Neural progenitor cell (in vitro differentiated cells): ENCODE measurements around the gene LLCFC1. TPM values are rescaled to one million over a fixed set of nuclear protein-coding genes. Genes with fewer than 3 reads are reported as not detected.
A peak's percentile ranks its signal among the peaks of the same experiment; 100 is the strongest.

Experiments
- DNase-seq: peaks from one replicate; pipeline ENCODE4 v3.0.0-alpha.2; 2016; ENCODE audit warnings: low spot score
- H2AFZ ChIP-seq: fragments of 200-600 bp; sonication (generic); replicated peaks from 2 replicates; pipeline ENCODE4 v1.6.1; 2016; ENCODE audit warnings: antibody characterized with exemption
- H3F3A ChIP-seq: fragments of 200-600 bp; sonication (generic); 2 replicates; pipeline ENCODE4 v1.6.1; 2016; ENCODE audit warnings: antibody characterized with exemption, low read depth
- H3K27ac ChIP-seq: fragments of 200-600 bp; sonication (generic); 2 replicates; pipeline ENCODE4 v1.5.1; 2016; ENCODE audit warnings: mild to moderate bottlenecking
- H3K27me3 ChIP-seq: fragments of 200-600 bp; sonication (generic); 2 replicates; pipeline ENCODE4 v1.6.1; 2016; ENCODE audit warnings: mild to moderate bottlenecking, moderate library complexity
- H3K36me3 ChIP-seq: fragments of 200-600 bp; sonication (generic); 2 replicates; pipeline ENCODE4 v1.5.1; 2016
- H3K4me1 ChIP-seq: fragments of 200-600 bp; sonication (generic); 2 replicates; pipeline ENCODE4 v1.6.1; 2016; ENCODE audit warnings: mixed run types
- H3K4me2 ChIP-seq: fragments of 200-600 bp; sonication (generic); 2 replicates; pipeline ENCODE4 v1.6.1; 2016
- H3K4me3 ChIP-seq: fragments of 200-600 bp; sonication (generic); 2 replicates; pipeline ENCODE4 v1.5.1; 2016
- H3K79me2 ChIP-seq: fragments of 200-600 bp; sonication (generic); 2 replicates; pipeline ENCODE4 v1.6.1; 2016; ENCODE audit warnings: low read depth
- H3K9ac ChIP-seq: fragments of 200-600 bp; sonication (generic); 2 replicates; pipeline ENCODE4 v1.6.1; 2016
- H3K9me3 ChIP-seq: fragments of 200-600 bp; sonication (generic); 2 replicates; pipeline ENCODE4 v1.5.1; 2016; ENCODE audit warnings: low read depth
- H4K20me1 ChIP-seq: fragments of 200-600 bp; sonication (generic); 2 replicates; pipeline ENCODE4 v1.6.1; 2016; ENCODE audit warnings: low read depth
- H3K27ac Mint-ChIP-seq: 3 replicates; pipeline ENCODE4 v1.8.0; 2021; ENCODE audit warnings: mixed read lengths
- H3K27me3 Mint-ChIP-seq: 2 replicates; pipeline ENCODE4 v1.8.0; 2022; ENCODE audit warnings: low read depth, mild to moderate bottlenecking, inconsistent platforms, moderate library complexity, mixed read lengths; ENCODE audit not compliant: insufficient read depth
- H3K36me3 Mint-ChIP-seq: 3 replicates; pipeline ENCODE4 v1.8.0; 2021; ENCODE audit warnings: mixed read lengths
- H3K4me1 Mint-ChIP-seq: 3 replicates; pipeline ENCODE4 v1.8.0; 2021; ENCODE audit warnings: mixed read lengths
- H3K4me3 Mint-ChIP-seq: 3 replicates; pipeline ENCODE4 v1.8.0; 2021; ENCODE audit warnings: mild to moderate bottlenecking, moderate library complexity, mixed read lengths
- H3K9me3 Mint-ChIP-seq: 3 replicates; pipeline ENCODE4 v1.8.0; 2020; ENCODE audit warnings: mixed read lengths
- CTCF ChIP-seq: fragments of 200-600 bp; sonication (generic); IDR thresholded peaks from 2 replicates; pipeline ENCODE4 v1.5.1; 2017; ENCODE audit warnings: antibody characterized with exemption, mild to moderate bottlenecking
- EZH2 ChIP-seq: fragments of 200-600 bp; sonication (generic); IDR thresholded peaks from 2 replicates; pipeline ENCODE4 v1.6.1; 2017; ENCODE audit warnings: antibody characterized with exemption, mild to moderate bottlenecking, moderate library complexity
- EZH2phosphoT487 ChIP-seq: fragments of 200-600 bp; sonication (generic); IDR thresholded peaks from 2 replicates; pipeline ENCODE4 v1.6.1; 2017; ENCODE audit warnings: antibody characterized with exemption
- total RNA-seq: library from RNA; depleted of rRNA; stranded (reverse); fragments of >200 nt; gene quantifications from 2 replicates; pipeline ENCODE4 v1.2.3, GENCODE V29; 2015; ENCODE audit warnings: low replicate concordance

The LLCFC1 gene
- total RNA-seq, 1 donor from 2014 or later: not detected

- Histone ChIP-seq H3K79me2 (no peaks in the 10 kb centered on the region), H3F3A (peaks cover 12% of the 10 kb centered on the region), H2AFZ (no peak overlapping the region), H3K9ac (no peak overlapping the region), H4K20me1 (no peaks in the 10 kb centered on the region), H3K4me3 (no peak overlapping the region), H3K4me2 (peak overlapping the region; percentile 39), H3K36me3 (peaks cover 7% of the 10 kb centered on the region), H3K27me3 (no peaks in the 10 kb centered on the region), H3K27ac (no peak overlapping the region), H3K4me1 (peaks cover 13% of the 10 kb centered on the region), H3K9me3 (peaks cover 25% of the 10 kb centered on the region)
- peak; percentile 72 for DNase-seq
- Mint-ChIP-seq H3K4me3 (no peak overlapping the region), H3K4me1 (peaks cover 2% of the 10 kb centered on the region), H3K36me3 (no peaks in the 10 kb centered on the region), H3K27me3 (peaks cover 4% of the 10 kb centered on the region), H3K27ac (no peak overlapping the region), H3K9me3 (peaks cover 12% of the 10 kb centered on the region)
- TF ChIP-seq CTCF (no peak), EZH2phosphoT487 (no peak), EZH2 (no peak)
Observed at GRCh38 chr7:142901426-142902259, 37.6 kb upstream of the LLCFC1 start.

GRCh38 chr7:142904128-142904527, 35.2 kb upstream of the LLCFC1 start:
- H4K20me1 ChIP-seq: no peaks in the 10 kb centered on the region
- Mint-ChIP-seq H3K4me1 (peaks cover 2% of the 10 kb centered on the region), H3K27ac (no peak overlapping the region), H3K4me3 (no peak overlapping the region), H3K27me3 (peaks cover 3% of the 10 kb centered on the region), H3K36me3 (no peaks in the 10 kb centered on the region), H3K9me3 (peaks cover 12% of the 10 kb centered on the region)
- H3F3A ChIP-seq: peaks cover 12% of the 10 kb centered on the region
- no peak for DNase-seq
- TF ChIP-seq CTCF (no peak), EZH2phosphoT487 (no peak), EZH2 (no peak)
- H3K27me3 ChIP-seq: no peaks in the 10 kb centered on the region
- H3K9me3 ChIP-seq: peaks cover 25% of the 10 kb centered on the region
- no peak overlapping the region for H2AFZ ChIP-seq
- no peak overlapping the region for H3K4me3 ChIP-seq
- H3K36me3 ChIP-seq: peaks cover 7% of the 10 kb centered on the region
- no peak overlapping the region for H3K27ac ChIP-seq
- peaks cover 13% of the 10 kb centered on the region for H3K4me1 ChIP-seq
- H3K9ac ChIP-seq: no peak overlapping the region
- no peak overlapping the region for H3K4me2 ChIP-seq
- no peaks in the 10 kb centered on the region for H3K79me2 ChIP-seq

- H3K79me2 ChIP-seq: no peaks in the 10 kb centered on the region
- H3K4me1 Mint-ChIP-seq: peaks cover 2% of the 10 kb centered on the region
- H3K27me3 Mint-ChIP-seq: peaks cover 3% of the 10 kb centered on the region
- peaks cover 12% of the 10 kb centered on the region for H3K9me3 Mint-ChIP-seq
- peaks cover 25% of the 10 kb centered on the region for H3K9me3 ChIP-seq
- DNase-seq: no peak
- H2AFZ ChIP-seq: no peak overlapping the region
- H3K36me3 ChIP-seq: peaks cover 7% of the 10 kb centered on the region
- TF ChIP-seq EZH2: no peak
- TF ChIP-seq EZH2phosphoT487: no peak
- H3K27ac Mint-ChIP-seq: no peak overlapping the region
- H3K27ac ChIP-seq: no peak overlapping the region
- H4K20me1 ChIP-seq: no peaks in the 10 kb centered on the region
- no peaks in the 10 kb centered on the region for H3K36me3 Mint-ChIP-seq
- peaks cover 12% of the 10 kb centered on the region for H3F3A ChIP-seq
- no peak overlapping the region for H3K4me3 Mint-ChIP-seq
- H3K4me1 ChIP-seq: peaks cover 13% of the 10 kb centered on the region
- H3K4me2 ChIP-seq: no peak overlapping the region
- no peak overlapping the region for H3K9ac ChIP-seq
- H3K27me3 ChIP-seq: no peaks in the 10 kb centered on the region
- no peak overlapping the region for H3K4me3 ChIP-seq
Observed at GRCh38 chr7:142905759-142906158, 33.5 kb upstream of the LLCFC1 start.

- H3K4me3 Mint-ChIP-seq: no peak overlapping the region
- H3K27ac ChIP-seq: no peak overlapping the region
- H3K4me1 ChIP-seq: peaks cover 7% of the 10 kb centered on the region
- H4K20me1 ChIP-seq: no peaks in the 10 kb centered on the region
- H3K27me3 Mint-ChIP-seq: peaks cover 3% of the 10 kb centered on the region
- H3K27me3 ChIP-seq: no peaks in the 10 kb centered on the region
- H2AFZ ChIP-seq: no peak overlapping the region
- peaks cover 9% of the 10 kb centered on the region for H3F3A ChIP-seq
- no peaks in the 10 kb centered on the region for H3K79me2 ChIP-seq
- TF ChIP-seq CTCF (no peak), EZH2 (no peak), EZH2phosphoT487 (no peak)
- H3K4me1 Mint-ChIP-seq: peaks cover 2% of the 10 kb centered on the region
- no peak for DNase-seq
- peaks cover 12% of the 10 kb centered on the region for H3K9me3 Mint-ChIP-seq
- no peak overlapping the region for H3K27ac Mint-ChIP-seq
- no peaks in the 10 kb centered on the region for H3K36me3 Mint-ChIP-seq
- H3K36me3 ChIP-seq: peaks cover 7% of the 10 kb centered on the region
- no peak overlapping the region for H3K4me3 ChIP-seq
- H3K9ac ChIP-seq: no peak overlapping the region
- H3K4me2 ChIP-seq: no peak overlapping the region
- H3K9me3 ChIP-seq: peaks cover 25% of the 10 kb centered on the region
Observed at GRCh38 chr7:142906643-142907042, 32.6 kb upstream of the LLCFC1 start.
